Endothelial cell of umbilical vein (primary cell): Measurements from ENCODE around the gene PCDHB6. TPM values are rescaled to one million over a fixed set of nuclear protein-coding genes. Genes with fewer than 3 reads are reported as not detected.

Source experiments
- Bru-seq: library from RNA; stranded (reverse); fragments of 400-500 nt; gene quantifications from one replicate; lab custom pipeline; 2021; lab: Mats Ljungman, UMichigan
- BruChase-seq, 2 experiments: library from RNA; stranded (reverse); fragments of 400-500 nt; gene quantifications; one replicate each; lab custom pipeline; 2021; lab: Mats Ljungman, UMichigan
- BruUV-seq: library from RNA; stranded (reverse); fragments of 400-500 nt; replicated peaks from 2 replicates; lab custom pipeline; 2021; lab: Mats Ljungman, UMichigan
- CTCF ChIA-PET: fragments of 300-600, 350-600 bp; sonication (Branson Sonifier 250); formaldehyde crosslinking; loops from one replicate; lab custom pipeline; 2021; ENCODE audit warnings: antibody characterized with exemption, inconsistent platforms; lab: Charles Lee
- POLR2A ChIA-PET: fragments of 300-600, 350-600 bp; sonication (Branson Sonifier 250); formaldehyde crosslinking; loops from one replicate; lab custom pipeline; 2021; ENCODE audit warnings: antibody characterized with exemption, inconsistent platforms; lab: Charles Lee
- DNase-seq: peaks from one replicate; pipeline ENCODE4 v3.0.0-alpha.2; 2011; ENCODE audit warnings: low read depth, low spot score
- FAIRE-seq: peaks from 2 replicates; lab custom pipeline; 2011; peaks lifted over from hg19 to GRCh38; lab: Jason Lieb, UNC
- H2AFZ ChIP-seq: 2 replicates; pipeline ENCODE4 v1.6.0; 2012; ENCODE audit warnings: low read depth, low read length, control low read depth, inconsistent platforms
- H3K27ac ChIP-seq: 2 replicates; pipeline ENCODE4 v1.5.1; 2011; ENCODE audit warnings: low read depth, mild to moderate bottlenecking, control low read depth, low read length, moderate library complexity; ENCODE audit not compliant: insufficient read depth
- H3K27me3 ChIP-seq, 2 experiments: 2 replicates each; pipeline versions ENCODE4 v1.6.0 to v1.6.1; 2011; ENCODE audit warnings: low read length in 2 of 2, mixed read lengths in 1 of 2; ENCODE audit not compliant: control insufficient read depth in 2 of 2, insufficient read depth in 2 of 2
- H3K36me3 ChIP-seq, 2 experiments: 2 replicates in 1 of 2; 3 replicates in 1 of 2; pipeline ENCODE4 v1.5.1; 2011; ENCODE audit warnings: low read length in 2 of 2, mild to moderate bottlenecking in 1 of 2, moderate library complexity in 1 of 2; ENCODE audit not compliant: control insufficient read depth in 2 of 2, insufficient read depth in 2 of 2; ENCODE audit errors: extremely low read depth in 1 of 2
- H3K4me1 ChIP-seq: 3 replicates; pipeline ENCODE4 v1.5.1; 2011; ENCODE audit warnings: mild to moderate bottlenecking, low read length; ENCODE audit not compliant: control insufficient read depth, insufficient read depth; ENCODE audit errors: extremely low read depth
- H3K4me2 ChIP-seq: 2 replicates; pipeline ENCODE4 v1.6.1; 2011; ENCODE audit warnings: low read length, control low read depth, mixed read lengths; ENCODE audit not compliant: insufficient read depth
- H3K4me3 ChIP-seq, 3 experiments: fragments of 200-600 bp in 1 of 3; sonication (generic), shearing (Covaris generic) in 1 of 3; replicated peaks in 1 of 3; 2 replicates each; pipeline ENCODE4 v1.5.1; 2011 to 2016; ENCODE audit warnings: control low read depth in 3 of 3, low read length in 3 of 3, mild to moderate bottlenecking in 2 of 3, inconsistent platforms in 1 of 3, low read depth in 1 of 3, moderate library complexity in 1 of 3; ENCODE audit not compliant: insufficient read depth in 1 of 3
- H3K79me2 ChIP-seq: 2 replicates; pipeline ENCODE4 v1.6.0; 2012; ENCODE audit warnings: low read length, inconsistent platforms; ENCODE audit not compliant: control insufficient read depth, insufficient read depth
- H3K9ac ChIP-seq: replicated peaks from 2 replicates; pipeline ENCODE3; 2011; ENCODE audit warnings: low read length, control low read depth; ENCODE audit not compliant: insufficient read depth; ENCODE audit errors: extremely low read depth
- H3K9me1 ChIP-seq: replicated peaks from 3 replicates; pipeline ENCODE4 v1.6.0; 2011; ENCODE audit warnings: mild to moderate bottlenecking, low read length; ENCODE audit not compliant: control insufficient read depth, insufficient read depth; ENCODE audit errors: extremely low read depth
- H3K9me3 ChIP-seq: replicated peaks from 2 replicates; pipeline ENCODE4 v1.5.1; 2012; ENCODE audit warnings: low read length, inconsistent platforms; ENCODE audit not compliant: control insufficient read depth, insufficient read depth
- H4K20me1 ChIP-seq: replicated peaks from 2 replicates; pipeline ENCODE3; 2011; ENCODE audit warnings: mild to moderate bottlenecking, low read length; ENCODE audit not compliant: control insufficient read depth, insufficient read depth; ENCODE audit errors: extremely low read depth
- FOS ChIP-seq: IDR thresholded peaks from 2 replicates; pipeline ENCODE4 v1.6.1; 2011; ENCODE audit warnings: mild to moderate bottlenecking, low read length, moderate library complexity, borderline replicate concordance; ENCODE audit not compliant: insufficient read depth
- GATA2 ChIP-seq: IDR thresholded peaks from 2 replicates; pipeline ENCODE4 v1.7.0; 2011; ENCODE audit warnings: low read depth, mild to moderate bottlenecking, moderate library complexity, mixed read lengths, low read length; ENCODE audit not compliant: insufficient read length, insufficient read depth
- JUN ChIP-seq: IDR thresholded peaks from 2 replicates; pipeline ENCODE4 v1.6.1; 2011; ENCODE audit warnings: borderline replicate concordance, low read depth; ENCODE audit not compliant: insufficient read length, insufficient read depth
- MYC ChIP-seq: IDR thresholded peaks from one replicate; pipeline ENCODE4 v1.6.1; 2011; ENCODE audit warnings: mild to moderate bottlenecking, low read depth, low read length
- POLR2AphosphoS5 ChIP-seq: IDR thresholded peaks from 2 replicates; pipeline ENCODE4 v1.6.1; 2012; ENCODE audit warnings: low read depth, mild to moderate bottlenecking, control low read depth, low read length, moderate library complexity; ENCODE audit not compliant: insufficient read depth
- dilution Hi-C: fragments of 300-500 bp; cut with MboI; formaldehyde crosslinking; loops from one replicate; pipeline ENCODE4 v1.15.0; 2019; ENCODE audit warnings: low sequenced_read_pairs; ENCODE audit not compliant: extremely low pct_ligation_motif_present
- intact Hi-C: fragments of 100-400 bp; cut with micrococcal nuclease; formaldehyde crosslinking; loops from one replicate; pipeline ENCODE4 v1.10.0; 2022
- long read RNA-seq: library from polyadenylated mRNA; stranded (forward); transcript quantifications from one replicate; pipeline ENCODE4 v2.0.0, GENCODE V29; 2021
- polyA minus RNA-seq, 3 experiments: library from RNA; depleted of rRNA, polyadenylated mRNA; stranded (reverse); fragments of >200 nt; gene quantifications; 1 replicate in 1 of 3; 2 replicates in 2 of 3; pipeline ENCODE4 v1.2.3, GENCODE V29; 2011
- polyA plus RNA-seq, 4 experiments: library from polyadenylated mRNA; depleted of rRNA in 3 of 4; stranded (reverse) in 3 of 4; unstranded in 1 of 4; fragments of >200 nt; gene quantifications; 2 replicates each; pipeline versions ENCODE4 v1.2.1 to v1.2.3, GENCODE V29; 2011 to 2012; ENCODE audit warnings: missing spikeins in 1 of 4
- total RNA-seq: library from RNA; stranded (reverse); gene quantifications from 2 replicates; pipeline ENCODE4 v1.2.3, GENCODE V29; 2021
- TF ChIP-seq, protein P1 (sequence below): IDR thresholded peaks from 2 replicates; pipeline ENCODE4 v1.6.1; 2011; ENCODE audit not compliant: insufficient read depth, insufficient read length
- TF ChIP-seq, protein P2 (sequence below), 2 donors: IDR thresholded peaks; 1 replicate in 1 of 2; 2 replicates in 1 of 2; pipeline ENCODE4 v1.5.1; 2011; ENCODE audit warnings: low read length in 2 of 2, mild to moderate bottlenecking in 2 of 2, moderate library complexity in 2 of 2, control low read depth in 1 of 2, inconsistent platforms in 1 of 2, low read depth in 1 of 2; ENCODE audit not compliant: insufficient read depth in 1 of 2; ENCODE audit errors: extremely low read depth in 1 of 2

Gene PCDHB6
- total RNA-seq (not detected in 2 replicates), polyA plus RNA-seq (0.03 and 0.04 TPM in 2 replicates), polyA minus RNA-seq (not detected in 2 replicates), Bru-seq, nascent RNA (not detected), BruChase-seq, experiment 1, labeled RNA remaining after a 6-hour chase (percentile 23 among the genes with signal in this experiment), BruChase-seq, experiment 2, labeled RNA remaining after a 2-hour chase (percentile 14 among the genes with signal in this experiment)
- not detected in 2 replicates for polyA plus RNA-seq (2011; cell fraction: cytosol; rRNA removed)
- 0.04 TPM in 1 of 2 replicates, not detected in the other for polyA plus RNA-seq (2011; cell fraction: nucleus; rRNA removed)
- polyA plus RNA-seq (2012) = 0.05 and 0.10 TPM in 2 replicates
- not detected for polyA minus RNA-seq (2011; cell fraction: cytosol; rRNA and poly(A)+ RNA removed)
- not detected in 2 replicates for polyA minus RNA-seq (2011; cell fraction: nucleus; rRNA and poly(A)+ RNA removed)
- long read RNA-seq = 0 reads

DNA sequence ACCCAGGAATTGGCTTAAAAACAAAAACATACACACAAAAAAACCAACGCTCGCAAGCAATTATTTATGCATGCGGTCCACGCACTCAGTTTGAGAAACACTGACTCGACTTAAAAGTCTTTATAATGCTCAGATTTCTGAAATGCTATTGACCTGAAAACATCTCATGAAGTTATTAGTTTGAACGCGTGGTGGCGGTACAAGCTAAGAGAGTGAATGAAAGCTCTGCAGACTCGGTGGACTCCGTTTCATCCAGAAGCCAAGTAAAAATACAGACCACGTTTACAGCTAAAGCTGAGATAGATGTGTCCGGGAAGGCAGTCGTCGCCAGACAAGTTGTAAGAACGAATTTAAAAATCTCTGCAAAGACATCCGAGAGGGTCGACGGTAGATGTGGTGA is at the start of gene PCDHB6:
PCDHB6 (plus strand) TSS at position 246 of the 400 bp plus-strand sequence. CDS start 201 bp downstream, outside the sequence.
- FAIRE-seq = no peak
- peak; percentile 3 for DNase-seq
- TF ChIP-seq, protein P1, sequence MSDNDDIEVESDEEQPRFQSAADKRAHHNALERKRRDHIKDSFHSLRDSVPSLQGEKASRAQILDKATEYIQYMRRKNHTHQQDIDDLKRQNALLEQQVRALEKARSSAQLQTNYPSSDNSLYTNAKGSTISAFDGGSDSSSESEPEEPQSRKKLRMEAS = no peak
- TF ChIP-seq FOS = no peak
- TF ChIP-seq POLR2AphosphoS5 = no peak
- no peak for TF ChIP-seq JUN
- TF ChIP-seq GATA2 = no peak
- TF ChIP-seq, protein P2, sequence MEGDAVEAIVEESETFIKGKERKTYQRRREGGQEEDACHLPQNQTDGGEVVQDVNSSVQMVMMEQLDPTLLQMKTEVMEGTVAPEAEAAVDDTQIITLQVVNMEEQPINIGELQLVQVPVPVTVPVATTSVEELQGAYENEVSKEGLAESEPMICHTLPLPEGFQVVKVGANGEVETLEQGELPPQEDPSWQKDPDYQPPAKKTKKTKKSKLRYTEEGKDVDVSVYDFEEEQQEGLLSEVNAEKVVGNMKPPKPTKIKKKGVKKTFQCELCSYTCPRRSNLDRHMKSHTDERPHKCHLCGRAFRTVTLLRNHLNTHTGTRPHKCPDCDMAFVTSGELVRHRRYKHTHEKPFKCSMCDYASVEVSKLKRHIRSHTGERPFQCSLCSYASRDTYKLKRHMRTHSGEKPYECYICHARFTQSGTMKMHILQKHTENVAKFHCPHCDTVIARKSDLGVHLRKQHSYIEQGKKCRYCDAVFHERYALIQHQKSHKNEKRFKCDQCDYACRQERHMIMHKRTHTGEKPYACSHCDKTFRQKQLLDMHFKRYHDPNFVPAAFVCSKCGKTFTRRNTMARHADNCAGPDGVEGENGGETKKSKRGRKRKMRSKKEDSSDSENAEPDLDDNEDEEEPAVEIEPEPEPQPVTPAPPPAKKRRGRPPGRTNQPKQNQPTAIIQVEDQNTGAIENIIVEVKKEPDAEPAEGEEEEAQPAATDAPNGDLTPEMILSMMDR (IDR thresholded peaks at IDR 0.05; ENCODE audit: extremely low read depth in 1 of 2, insufficient read depth in 1 of 2, low read depth in 1 of 2, low read length in 2 of 2) = peak in 1 of 2 donors; percentile 9
- no peak for TF ChIP-seq MYC
- H3K4me2 ChIP-seq = no peak within 1 kb of the TSS
- no peaks in the 10 kb centered on the region for H3K4me1 ChIP-seq
- H3K36me3 ChIP-seq = no peaks in the 10 kb centered on the region
- CTCF ChIA-PET = no interaction called here
- H4K20me1 ChIP-seq = no peaks in the 10 kb centered on the region
- no peaks in the 10 kb centered on the region for H3K9me3 ChIP-seq
- dilution Hi-C loops (no loop called here), intact Hi-C loops (no loop called here)
- POLR2A ChIA-PET = no interaction called here
- H2AFZ ChIP-seq = no peak within 1 kb of the TSS
- no TSS peak for BruUV-seq
- no peaks in the 10 kb centered on the region for H3K9me1 ChIP-seq
- no peak within 1 kb of the TSS for H3K9ac ChIP-seq
- H3K27ac ChIP-seq = no peak within 1 kb of the TSS
- no peaks in the 10 kb centered on the region for H3K79me2 ChIP-seq
- no peaks in the 10 kb centered on the region for H3K27me3 ChIP-seq
- no peak within 1 kb of the TSS for H3K4me3 ChIP-seq
